IMR-90 (cell line): ENCODE data around the gene CD8B2. TPM values are rescaled to one million over a fixed set of nuclear protein-coding genes. Genes with fewer than 3 reads are reported as not detected.

Source experiments
- ATAC-seq: fragments of 200-7000 bp; cut with Tn5 transposase; 2 replicates; pipeline ENCODE4 v1.9.1; 2020; ENCODE audit warnings: low read depth, mild to moderate bottlenecking, moderate library complexity
- BruUV-seq: library from RNA; stranded (reverse); fragments of 400-500 nt; replicated peaks from 2 replicates; lab custom pipeline; 2021; lab: Mats Ljungman, UMichigan
- CTCF ChIA-PET: fragments of 300-600 bp; formaldehyde crosslinking; extraction: SDS; loops from one replicate; lab custom pipeline; 2021; ENCODE audit warnings: antibody characterized with exemption; lab: Yijun Ruan, JAX
- POLR2A ChIA-PET: fragments of 300-600 bp; sonication (Branson Sonifier 250); formaldehyde crosslinking; loops from one replicate; lab custom pipeline; 2022; ENCODE audit warnings: antibody characterized with exemption; ENCODE audit not compliant: unreplicated experiment; lab: Charles Lee
- DNase-seq: peaks from one replicate; pipeline ENCODE4 v3.0.0; 2013
- H2AFZ ChIP-seq: replicated peaks from 2 replicates; pipeline ENCODE3; 2013; ENCODE audit warnings: low read length, mild to moderate bottlenecking; ENCODE audit not compliant: poor library complexity
- H2AK5ac ChIP-seq: 2 replicates; pipeline ENCODE4 v1.6.1; 2013; ENCODE audit warnings: low read depth, low read length, inconsistent platforms
- H2AK9ac ChIP-seq: replicated peaks from 2 replicates; pipeline ENCODE3; 2013; ENCODE audit warnings: mild to moderate bottlenecking, low read depth, low read length, moderate library complexity; ENCODE audit not compliant: poor library complexity
- H2BK120ac ChIP-seq: 2 replicates; pipeline ENCODE4 v1.6.1; 2013; ENCODE audit warnings: low read depth, low read length, inconsistent platforms
- H2BK15ac ChIP-seq: 3 replicates; pipeline ENCODE4 v1.6.1; 2013; ENCODE audit warnings: low read depth, low read length, inconsistent platforms
- H2BK20ac ChIP-seq: 2 replicates; pipeline ENCODE4 v1.6.1; 2013; ENCODE audit warnings: low read depth, mild to moderate bottlenecking, inconsistent platforms, low read length, moderate library complexity
- H2BK5ac ChIP-seq: 2 replicates; pipeline ENCODE4 v1.6.1; 2013; ENCODE audit warnings: mild to moderate bottlenecking, low read depth, low read length, inconsistent platforms; ENCODE audit not compliant: poor library complexity, severe bottlenecking
- H3K14ac ChIP-seq: replicated peaks from 2 replicates; pipeline ENCODE4 v1.6.1; 2013; ENCODE audit warnings: low read depth, low read length, inconsistent platforms
- H3K18ac ChIP-seq: 2 replicates; pipeline ENCODE4 v1.6.1; 2013; ENCODE audit warnings: low read depth, low read length, control low read depth
- H3K23ac ChIP-seq: 2 replicates; pipeline ENCODE4 v1.6.1; 2013; ENCODE audit warnings: low read depth, low read length, inconsistent platforms
- H3K27ac ChIP-seq: 2 replicates; pipeline ENCODE4 v1.5.1; 2013; ENCODE audit warnings: mild to moderate bottlenecking, control low read depth, low read length; ENCODE audit not compliant: insufficient read depth
- H3K27me3 ChIP-seq: 2 replicates; pipeline ENCODE4 v1.6.1; 2013; ENCODE audit warnings: low read length; ENCODE audit not compliant: control insufficient read depth, insufficient read depth
- H3K36me3 ChIP-seq: 2 replicates; pipeline ENCODE4 v1.6.1; 2013; ENCODE audit warnings: low read length, mixed read lengths; ENCODE audit not compliant: control insufficient read depth, insufficient read depth
- H3K4ac ChIP-seq: 2 replicates; pipeline ENCODE4 v1.6.1; 2013; ENCODE audit warnings: low read depth, low read length, inconsistent platforms
- H3K4me1 ChIP-seq: 2 replicates; pipeline ENCODE4 v1.6.1; 2013; ENCODE audit warnings: low read length, mixed read lengths; ENCODE audit not compliant: control insufficient read depth, insufficient read depth
- H3K4me2 ChIP-seq: 2 replicates; pipeline ENCODE4 v1.6.1; 2013; ENCODE audit warnings: low read depth, mild to moderate bottlenecking, control low read depth, low read length, moderate library complexity
- H3K4me3 ChIP-seq: 2 replicates; pipeline ENCODE4 v1.5.1; 2013; ENCODE audit warnings: low read depth, mild to moderate bottlenecking, control low read depth, low read length, moderate library complexity; ENCODE audit not compliant: insufficient read depth
- H3K56ac ChIP-seq: 2 replicates; pipeline ENCODE4 v1.6.1; 2013; ENCODE audit warnings: low read length, inconsistent platforms; ENCODE audit not compliant: insufficient read depth; ENCODE audit errors: extremely low read depth
- H3K79me1 ChIP-seq, 2 experiments: 2 replicates each; pipeline ENCODE4 v1.6.1; 2013; ENCODE audit warnings: low read length in 2 of 2, inconsistent platforms in 1 of 2, low read depth in 1 of 2
- H3K9ac ChIP-seq: 2 replicates; pipeline ENCODE4 v1.6.1; 2013; ENCODE audit warnings: low read depth, low read length, control low read depth
- H3K9me1 ChIP-seq: 2 replicates; pipeline ENCODE4 v1.6.1; 2013; ENCODE audit warnings: low read length, inconsistent platforms; ENCODE audit not compliant: insufficient read depth
- H3K9me3 ChIP-seq: 2 replicates; pipeline ENCODE4 v1.6.1; 2013; ENCODE audit warnings: low read length; ENCODE audit not compliant: control insufficient read depth, insufficient read depth
- H4K20me1 ChIP-seq: 2 replicates; pipeline ENCODE4 v1.6.1; 2013; ENCODE audit warnings: low read length, inconsistent platforms; ENCODE audit not compliant: insufficient read depth
- H4K5ac ChIP-seq: 2 replicates; pipeline ENCODE4 v1.6.1; 2013; ENCODE audit warnings: mild to moderate bottlenecking, low read depth, low read length, control low read depth
- H4K8ac ChIP-seq, 2 experiments: 2 replicates each; pipeline ENCODE4 v1.6.1; 2013; ENCODE audit warnings: low read depth in 2 of 2, low read length in 2 of 2, control low read depth in 1 of 2, inconsistent platforms in 1 of 2
- H4K91ac ChIP-seq: 2 replicates; pipeline ENCODE4 v1.6.1; 2013; ENCODE audit warnings: low read depth, low read length, inconsistent platforms; ENCODE audit not compliant: insufficient read depth
- BHLHE40 ChIP-seq: fragments of 150-350 bp; IDR thresholded peaks from 2 replicates; pipeline ENCODE4 v1.6.1; 2016; ENCODE audit warnings: mild to moderate bottlenecking, low read depth, low read length
- CEBPB ChIP-seq: IDR thresholded peaks from 2 replicates; pipeline ENCODE4 v1.6.1; 2012; ENCODE audit warnings: low read depth, low read length, improper control_type of control experiment
- FOS ChIP-seq: fragments of 150-350 bp; IDR thresholded peaks from 2 replicates; pipeline ENCODE4 v1.6.1; 2016; ENCODE audit warnings: low read depth, low read length
- MAFK ChIP-seq: IDR thresholded peaks from 2 replicates; pipeline ENCODE4 v1.6.1; 2012; ENCODE audit warnings: low read depth, low read length, improper control_type of control experiment
- MAZ ChIP-seq: IDR thresholded peaks from 2 replicates; pipeline ENCODE4 v1.6.1; 2012; ENCODE audit warnings: low read depth, mild to moderate bottlenecking, low read length, improper control_type of control experiment, moderate library complexity, borderline replicate concordance
- MXI1 ChIP-seq: IDR thresholded peaks from 2 replicates; pipeline ENCODE4 v1.6.1; 2012; ENCODE audit warnings: low read depth, mild to moderate bottlenecking, low read length, moderate library complexity, borderline replicate concordance
- NFE2L2 ChIP-seq: fragments of 150-350 bp; IDR thresholded peaks from 2 replicates; pipeline ENCODE4 v1.6.1; 2016; ENCODE audit warnings: low read depth, mild to moderate bottlenecking, low read length
- POLR2A ChIP-seq: IDR thresholded peaks from 2 replicates; pipeline ENCODE4 v1.6.1; 2012; ENCODE audit warnings: mild to moderate bottlenecking, low read depth, low read length
- RAD21 ChIP-seq: IDR thresholded peaks from 2 replicates; pipeline ENCODE4 v1.6.1; 2012; ENCODE audit warnings: low read length, improper control_type of control experiment
- RFX5 ChIP-seq: IDR thresholded peaks from 2 replicates; pipeline ENCODE4 v1.8.0; 2012; ENCODE audit warnings: low read depth, mild to moderate bottlenecking, low read length, moderate library complexity
- SMC3 ChIP-seq: fragments of 150-350 bp; IDR thresholded peaks from 2 replicates; pipeline ENCODE4 v1.6.1; 2016; ENCODE audit warnings: low read depth, mild to moderate bottlenecking, antibody characterized with exemption, low read length, moderate library complexity
- USF2 ChIP-seq: fragments of 150-350 bp; IDR thresholded peaks from 2 replicates; pipeline ENCODE4 v1.6.1; 2017; ENCODE audit warnings: mild to moderate bottlenecking, antibody characterized with exemption, low read length, low read depth
- WGBS, 2 experiments: methylation state at CpG; one replicate each; pipeline versions ENCODE4 v1.1.5 to v1.1.7; 2013; ENCODE audit warnings: missing lambda C conversion rate in 2 of 2; ENCODE audit not compliant: insufficient read length in 1 of 2; ENCODE audit errors: extremely low coverage in 2 of 2; 5-methylcytosine and 5-hydroxymethylcytosine counted together
- dilution Hi-C: fragments of 300-500 bp; cut with HindIII; formaldehyde crosslinking; loops from one replicate; pipeline ENCODE4 v1.14.3; 2018; ENCODE audit warnings: low sequenced_read_pairs; ENCODE audit not compliant: unreplicated experiment
- in situ Hi-C: fragments of 300-500 bp; cut with MboI; formaldehyde crosslinking; loops from 3 replicates; pipeline ENCODE4 v1.14.3; 2019; ENCODE audit warnings: low sequenced_read_pairs, inconsistent platforms, mixed read lengths
- intact Hi-C: fragments of 100-400 bp; cut with micrococcal nuclease; formaldehyde crosslinking; loops from 2 replicates; pipeline ENCODE4 v1.10.0; 2022
- polyA plus RNA-seq, 3 experiments: library from polyadenylated mRNA; depleted of rRNA; stranded (reverse); fragments of >200 nt; gene quantifications; 2 replicates each; pipeline ENCODE4 v1.2.3, GENCODE V29; 2012; ENCODE audit warnings: low replicate concordance in 1 of 3
- total RNA-seq: library from RNA; depleted of rRNA; stranded (reverse); fragments of >200 nt; gene quantifications from 2 replicates; pipeline ENCODE4 v1.2.3, GENCODE V29; 2012

Gene CD8B2
- total and polyA plus RNA-seq, 2 of the 4 experiments (the other 2 are of a cell fraction): not detected

- H2AK9ac ChIP-seq: no peak overlapping the region
- H3K79me1 ChIP-seq: no peaks in the 10 kb centered on the region
- H3K9me1 ChIP-seq: no peaks in the 10 kb centered on the region
- H3K56ac ChIP-seq: no peak overlapping the region
- no peak overlapping the region for H2AK5ac ChIP-seq
- no peaks in the 10 kb centered on the region for H4K20me1 ChIP-seq
- no peak overlapping the region for H3K27ac ChIP-seq
- WGBS, 2 experiments: no CpG with 5 or more reads among the region's 9 CpGs
- H3K9me3 ChIP-seq: no peaks in the 10 kb centered on the region
- DNase-seq (no peak), ATAC-seq (no peak)
- no TSS peak for BruUV-seq
- in situ Hi-C loops: no loop called here
- ChIA-PET POLR2A (no interaction called here), CTCF (no interaction called here)
- no peaks in the 10 kb centered on the region for H3K27me3 ChIP-seq
- H3K23ac ChIP-seq: no peak overlapping the region
- TF ChIP-seq MXI1 (no peak), RAD21 (no peak), CEBPB (no peak), SMC3 (no peak), MAFK (no peak), FOS (no peak), BHLHE40 (no peak), NFE2L2 (no peak), USF2 (no peak), MAZ (no peak), POLR2A (no peak), RFX5 (no peak)
- intact Hi-C loops: no loop called here
- H3K36me3 ChIP-seq: no peaks in the 10 kb centered on the region
- H2AFZ ChIP-seq: no peak overlapping the region
- no peak overlapping the region for H2BK15ac ChIP-seq
- no peak overlapping the region for H3K18ac ChIP-seq
- no peak overlapping the region for H3K14ac ChIP-seq
- no peak overlapping the region for H3K4me2 ChIP-seq
- H3K4ac ChIP-seq: no peak overlapping the region
- dilution Hi-C loops: no loop called here
- H3K4me3 ChIP-seq: no peak overlapping the region
- H4K8ac ChIP-seq: no peak overlapping the region
- no peak overlapping the region for H3K9ac ChIP-seq
- H3K4me1 ChIP-seq: no peaks in the 10 kb centered on the region
- H4K5ac ChIP-seq: no peak overlapping the region
- H4K91ac ChIP-seq: no peak overlapping the region
- no peak overlapping the region for H2BK5ac ChIP-seq
- no peak overlapping the region for H2BK20ac ChIP-seq
- no peak overlapping the region for H2BK120ac ChIP-seq
These were observed 33.9 kb downstream of the CD8B2 start for GRCh38 chr2:106521016-106521415.
